GM18520 (cell line): Measurements from ENCODE around the gene IFITM1.
A peak's percentile ranks its signal among the peaks of the same experiment; 100 is the strongest.
"Not testable (repeated sequence)": the region's sequence is repeated elsewhere in the genome, so short reads cannot be mapped to it uniquely, and the experiment has no call there.

Source experiments
- ATAC-seq: cut with Tn5 transposase; IDR thresholded peaks from one replicate; pipeline ENCODE4 v1.9.1; 2021; ENCODE audit not compliant: unreplicated experiment

Gene IFITM1

GRCh38 chr11:340539-341512 is 27.0 kb downstream of the IFITM1 start:
- ATAC-seq = no peak

GRCh38 chr11:342328-342727 is 28.5 kb downstream of the IFITM1 start:
- ATAC-seq = no peak

GRCh38 chr11:344836-345578 is 31.2 kb downstream of the IFITM1 start:
- no peak for ATAC-seq

- no peak for ATAC-seq
Measured at GRCh38 chr11:346529-346928, 32.7 kb downstream of the IFITM1 start.

- not testable (repeated sequence) for ATAC-seq
Measured at GRCh38 chr11:349270-349954, 35.6 kb downstream of the IFITM1 start.

GRCh38 chr11:350033-350722 is 36.3 kb downstream of the IFITM1 start:
- ATAC-seq = not testable (repeated sequence)

- peak; percentile 63 for ATAC-seq
Measured at GRCh38 chr11:350723-351255, 36.9 kb downstream of the IFITM1 start.

- no peak for ATAC-seq
Measured at GRCh38 chr11:351411-351810, 37.6 kb downstream of the IFITM1 start.

GRCh38 chr11:352456-353031 is 38.7 kb downstream of the IFITM1 start:
- no peak for ATAC-seq

- no peak for ATAC-seq
Measured at GRCh38 chr11:353179-353873, 39.5 kb downstream of the IFITM1 start.

- ATAC-seq = no peak
Measured at GRCh38 chr11:355581-356458, 42.0 kb downstream of the IFITM1 start.

- no peak for ATAC-seq
Measured at GRCh38 chr11:356610-357009, 42.8 kb downstream of the IFITM1 start.

GRCh38 chr11:357582-357981 is 43.7 kb downstream of the IFITM1 start:
- no peak for ATAC-seq

- ATAC-seq = no peak
Measured at GRCh38 chr11:358129-358800, 44.4 kb downstream of the IFITM1 start.

GRCh38 chr11:359181-359714 is 45.4 kb downstream of the IFITM1 start:
- ATAC-seq = no peak

GRCh38 chr11:360326-361280 is 46.8 kb downstream of the IFITM1 start:
- no peak for ATAC-seq
